ENCODE results near the gene CBL. TPM values are rescaled to one million over a fixed set of nuclear protein-coding genes. Genes with fewer than 3 reads are reported as not detected.
A peak's percentile ranks its signal among the peaks of the same experiment; 100 is the strongest.

Gene CBL
- total RNA-seq, 1 donor from 2014 or later, result 39.0 TPM

DNA sequence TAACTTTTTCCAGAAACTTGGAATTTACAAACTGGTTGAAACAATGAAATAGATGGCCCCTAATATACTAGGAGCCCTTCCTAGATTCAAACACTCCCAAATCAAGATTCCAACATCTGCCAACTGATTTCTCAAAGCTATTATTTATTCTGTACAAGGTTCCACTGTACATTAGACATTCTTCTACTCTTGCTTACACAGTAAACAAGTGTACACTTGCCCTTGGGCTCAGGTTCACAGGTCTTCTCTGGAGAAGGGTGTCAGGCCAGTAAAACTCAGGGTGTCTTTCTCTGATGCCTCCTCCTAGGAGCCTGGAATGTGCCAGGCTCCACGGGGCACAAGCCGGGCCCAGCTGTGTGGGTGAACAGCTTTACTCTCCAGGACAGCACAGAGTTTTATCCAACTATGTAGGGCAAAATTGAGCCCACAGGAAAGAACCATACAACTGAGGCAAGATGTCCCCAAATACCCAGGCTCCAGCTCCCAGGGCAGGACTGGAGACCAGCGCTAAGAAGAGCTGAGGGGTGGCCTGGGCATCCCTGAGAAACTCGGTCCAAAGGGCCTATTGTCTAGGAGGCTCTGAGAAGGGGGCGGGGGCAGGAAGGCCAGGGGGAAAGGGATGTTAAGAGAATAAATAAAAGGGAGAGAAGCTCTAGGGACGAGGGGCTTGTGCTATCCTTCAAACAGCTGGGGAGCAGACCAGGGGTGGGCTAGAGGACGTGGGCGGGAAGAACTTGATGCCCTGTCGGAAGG lies 149.1 kb downstream of the CBL start:
- intact Hi-C loops (cut with DNase I), result no loop called here
- H3K9me3 ChIP-seq, result no peaks in the 10 kb centered on the region
- TF ChIP-seq, protein P1, sequence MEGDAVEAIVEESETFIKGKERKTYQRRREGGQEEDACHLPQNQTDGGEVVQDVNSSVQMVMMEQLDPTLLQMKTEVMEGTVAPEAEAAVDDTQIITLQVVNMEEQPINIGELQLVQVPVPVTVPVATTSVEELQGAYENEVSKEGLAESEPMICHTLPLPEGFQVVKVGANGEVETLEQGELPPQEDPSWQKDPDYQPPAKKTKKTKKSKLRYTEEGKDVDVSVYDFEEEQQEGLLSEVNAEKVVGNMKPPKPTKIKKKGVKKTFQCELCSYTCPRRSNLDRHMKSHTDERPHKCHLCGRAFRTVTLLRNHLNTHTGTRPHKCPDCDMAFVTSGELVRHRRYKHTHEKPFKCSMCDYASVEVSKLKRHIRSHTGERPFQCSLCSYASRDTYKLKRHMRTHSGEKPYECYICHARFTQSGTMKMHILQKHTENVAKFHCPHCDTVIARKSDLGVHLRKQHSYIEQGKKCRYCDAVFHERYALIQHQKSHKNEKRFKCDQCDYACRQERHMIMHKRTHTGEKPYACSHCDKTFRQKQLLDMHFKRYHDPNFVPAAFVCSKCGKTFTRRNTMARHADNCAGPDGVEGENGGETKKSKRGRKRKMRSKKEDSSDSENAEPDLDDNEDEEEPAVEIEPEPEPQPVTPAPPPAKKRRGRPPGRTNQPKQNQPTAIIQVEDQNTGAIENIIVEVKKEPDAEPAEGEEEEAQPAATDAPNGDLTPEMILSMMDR (IDR thresholded peaks at IDR 0.05), result no peak
- no peak overlapping the region for H3K4me3 ChIP-seq
- no peaks in the 10 kb centered on the region for H3K36me3 ChIP-seq
- H3K27ac ChIP-seq, result no peak overlapping the region
- DNase-seq (no peak), ATAC-seq (no peak)
- H3K27me3 ChIP-seq (ENCODE audit: low read depth), result no peaks in the 10 kb centered on the region
- peaks cover 16% of the 10 kb centered on the region for H3K4me1 ChIP-seq

DNA sequence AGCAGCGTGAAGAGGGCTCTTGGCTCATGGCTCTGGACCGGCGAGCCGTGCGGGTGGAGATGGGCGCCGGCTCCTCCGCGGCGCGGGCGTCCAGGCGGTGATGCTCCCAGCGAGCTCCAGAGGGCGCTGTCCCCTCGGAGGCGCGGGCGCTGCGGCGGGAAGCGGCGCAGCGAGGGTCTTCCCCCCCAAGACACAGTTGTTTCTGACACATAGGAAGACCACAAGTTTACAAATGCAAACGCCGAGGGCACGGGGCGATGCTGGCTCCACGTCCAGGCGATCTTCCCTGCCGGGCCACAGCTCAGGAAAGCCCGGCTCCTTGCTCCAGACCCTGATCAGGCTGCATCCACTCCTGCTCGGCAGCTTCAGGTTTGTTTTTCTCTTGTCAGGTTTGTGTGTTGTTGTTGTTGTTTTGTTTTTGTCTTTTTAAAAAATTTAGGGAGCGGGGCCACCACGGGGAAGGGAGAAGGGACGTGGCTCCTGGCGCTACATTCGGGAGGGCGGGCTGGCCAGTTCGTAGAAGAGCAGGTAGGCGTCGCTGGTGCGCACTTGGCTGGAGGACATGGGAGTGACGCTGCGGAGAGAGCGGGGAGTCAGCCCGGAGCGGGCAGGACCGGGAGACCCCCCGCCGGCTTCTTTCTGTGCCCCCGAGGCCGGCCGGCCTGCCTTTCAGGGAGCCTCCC lies 150.4 kb downstream of the CBL start:
- peak overlapping the region; percentile 79 for H3K27ac ChIP-seq
- H3K4me3 ChIP-seq, result peak overlapping the region; percentile 60
- H3K27me3 ChIP-seq (ENCODE audit: low read depth), result no peaks in the 10 kb centered on the region
- peak; percentile 89 for DNase-seq
- ATAC-seq, result peak; percentile 91
- no peaks in the 10 kb centered on the region for H3K9me3 ChIP-seq
- TF ChIP-seq, protein P1 (IDR thresholded peaks at IDR 0.05), result peak; percentile 85
- intact Hi-C loops (cut with DNase I), result no loop called here
- H3K4me1 ChIP-seq, result peaks cover 23% of the 10 kb centered on the region
- no peaks in the 10 kb centered on the region for H3K36me3 ChIP-seq

- H3K4me3 ChIP-seq, result peak overlapping the region; percentile 60
- TF ChIP-seq, protein P1 (IDR thresholded peaks at IDR 0.05), result no peak
- intact Hi-C loops (cut with DNase I), result no loop called here
- no peaks in the 10 kb centered on the region for H3K27me3 ChIP-seq (ENCODE audit: low read depth)
- H3K36me3 ChIP-seq, result no peaks in the 10 kb centered on the region
- no peaks in the 10 kb centered on the region for H3K9me3 ChIP-seq
- peak overlapping the region; percentile 79 for H3K27ac ChIP-seq
- peaks cover 28% of the 10 kb centered on the region for H3K4me1 ChIP-seq
- no peak for DNase-seq
- ATAC-seq, result no peak
These were observed 150.9 kb downstream of the CBL start for GRCh38 chr11:119357074-119357473.

Small RNAs within 50 kb of the gene (microRNA-seq; reads per million reads assigned to microRNA genes)
- gene MIR6756 (ENCODE audit: borderline number of aligned reads), result not detected

Other genes starting within 250 kb of the CBL start
- not detected for gene FOXR1, start 234.6 kb upstream of the CBL start, total RNA-seq
- 51.0 TPM for gene CENATAC, start 208.2 kb upstream of the CBL start, total RNA-seq
- 878 TPM for gene RPS25, start 188.0 kb upstream of the CBL start, total RNA-seq
- 49.7 TPM for gene TRAPPC4, start 187.6 kb upstream of the CBL start, total RNA-seq
- gene SLC37A4, start 175.5 kb upstream of the CBL start, total RNA-seq, result 13.2 TPM
- 115 TPM for gene HYOU1, start 149.1 kb upstream of the CBL start, total RNA-seq
- 45.6 TPM for gene VPS11, start 138.5 kb upstream of the CBL start, total RNA-seq
- gene HMBS, start 121.5 kb upstream of the CBL start, total RNA-seq, result 16.7 TPM
- gene DPAGT1, start 104.5 kb upstream of the CBL start, total RNA-seq, result 40.6 TPM
- gene C2CD2L, start 99.0 kb upstream of the CBL start, total RNA-seq, result 16.5 TPM
- 31.0 TPM for gene HINFP, start 84.8 kb upstream of the CBL start, total RNA-seq
- 0.15 TPM for gene ABCG4, start 57.3 kb upstream of the CBL start, total RNA-seq
- gene NLRX1, start 37.6 kb upstream of the CBL start, total RNA-seq, result 16.5 TPM
- gene NHERF4, start 20.9 kb upstream of the CBL start, total RNA-seq, result not detected
- 67.1 TPM for gene MCAM, start 110.8 kb downstream of the CBL start, total RNA-seq
- gene RNF26, start 128.2 kb downstream of the CBL start, total RNA-seq, result 19.3 TPM
- gene C1QTNF5, start 134.5 kb downstream of the CBL start, total RNA-seq, result 28.2 TPM
- not detected for gene MFRP, start 140.4 kb downstream of the CBL start, total RNA-seq
- 5.1 TPM for gene USP2, start 175.4 kb downstream of the CBL start, total RNA-seq
- 7.5 TPM for gene THY1, start 216.8 kb downstream of the CBL start, total RNA-seq